BLaER1 treated with 17β-estradiol and CSF1 and Interleukin-3, amounts not matched to agents 10 nM and 100 nM (cell line): Measurements from ENCODE around the gene KIFAP3.
"Not testable (repeated sequence)": the region's sequence is repeated elsewhere in the genome, so short reads cannot be mapped to it uniquely, and the experiment has no call there.

Experiments used
- H3K27ac ChIP-seq, 11 experiments: shearing (Covaris generic); formaldehyde crosslinking; 2 replicates each; pipeline ENCODE4 v1.8.1; 2022
- H3K27me3 ChIP-seq, 11 experiments: shearing (Covaris generic); formaldehyde crosslinking; 2 replicates each; pipeline ENCODE4 v1.8.1; 2022
- H3K36me3 ChIP-seq, 11 experiments: shearing (Covaris generic); formaldehyde crosslinking; 2 replicates each; pipeline ENCODE4 v1.8.1; 2022
- H3K4me1 ChIP-seq, 10 experiments: shearing (Covaris generic); formaldehyde crosslinking; 2 replicates each; pipeline ENCODE4 v1.8.1; 2022
- H3K4me2 ChIP-seq, 11 experiments: shearing (Covaris generic); formaldehyde crosslinking; 2 replicates each; pipeline ENCODE4 v1.8.1; 2022
- H3K4me3 ChIP-seq, 10 experiments: shearing (Covaris generic); formaldehyde crosslinking; 2 replicates each; pipeline ENCODE4 v1.8.1; 2022
- H3K9ac ChIP-seq, 11 experiments: shearing (Covaris generic); formaldehyde crosslinking; 2 replicates each; pipeline ENCODE4 v1.8.1; 2022
- H3K9me3 ChIP-seq, 11 experiments: shearing (Covaris generic); formaldehyde crosslinking; replicated peaks in 1 of 11; 2 replicates each; pipeline ENCODE4 v1.8.1; 2022
- H4K20me1 ChIP-seq, 11 experiments: shearing (Covaris generic); formaldehyde crosslinking; 2 replicates each; pipeline ENCODE4 v1.8.1; 2022
- Cebpa-rat ChIP-seq, 11 experiments: shearing (Covaris generic); IDR thresholded peaks; 2 replicates each; pipeline ENCODE4 v1.8.1; 2022

KIFAP3 gene

DNA sequence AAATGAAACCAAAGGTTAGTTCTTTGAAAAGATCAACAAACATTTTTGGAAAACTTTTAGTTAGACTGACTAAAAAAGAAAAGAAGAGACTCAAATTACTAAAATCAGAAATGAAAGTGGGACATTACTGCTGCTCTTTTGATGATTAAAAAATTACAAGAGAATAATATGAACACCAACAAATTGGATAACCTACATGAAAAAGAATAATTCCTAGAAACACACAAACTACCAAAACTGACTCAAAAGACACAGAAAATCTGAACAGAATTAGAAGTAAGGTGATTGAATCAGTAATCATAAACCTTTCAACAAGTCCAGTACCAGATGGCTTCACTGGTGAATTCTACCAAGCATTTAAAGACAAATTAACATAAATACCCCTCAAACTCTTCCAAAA is 5.6 kb downstream of the KIFAP3 start:
- H3K27ac ChIP-seq = no peak overlapping the region
- H3K9me3 ChIP-seq = peaks cover 0 to 12% (median 6%) of the 10 kb centered on the region in 11 experiments; a peak in 7 of 22 replicates
- H3K4me3 ChIP-seq = no peak overlapping the region
- H3K9ac ChIP-seq = no peak overlapping the region
- TF ChIP-seq Cebpa-rat (IDR thresholded peaks at IDR 0.05) = no peak
- no peaks in the 10 kb centered on the region for H4K20me1 ChIP-seq
- H3K4me1 ChIP-seq = peaks cover 11 to 28% (median 15%) of the 10 kb centered on the region in 10 experiments; a peak in 19 of 20 replicates
- H3K27me3 ChIP-seq = no peaks in the 10 kb centered on the region
- H3K4me2 ChIP-seq = peak overlapping the region in 1 of 11 experiments; percentile 14; a peak in 1 of 22 replicates
- H3K36me3 ChIP-seq = no peaks in the 10 kb centered on the region; a peak in 1 of 22 replicates

DNA sequence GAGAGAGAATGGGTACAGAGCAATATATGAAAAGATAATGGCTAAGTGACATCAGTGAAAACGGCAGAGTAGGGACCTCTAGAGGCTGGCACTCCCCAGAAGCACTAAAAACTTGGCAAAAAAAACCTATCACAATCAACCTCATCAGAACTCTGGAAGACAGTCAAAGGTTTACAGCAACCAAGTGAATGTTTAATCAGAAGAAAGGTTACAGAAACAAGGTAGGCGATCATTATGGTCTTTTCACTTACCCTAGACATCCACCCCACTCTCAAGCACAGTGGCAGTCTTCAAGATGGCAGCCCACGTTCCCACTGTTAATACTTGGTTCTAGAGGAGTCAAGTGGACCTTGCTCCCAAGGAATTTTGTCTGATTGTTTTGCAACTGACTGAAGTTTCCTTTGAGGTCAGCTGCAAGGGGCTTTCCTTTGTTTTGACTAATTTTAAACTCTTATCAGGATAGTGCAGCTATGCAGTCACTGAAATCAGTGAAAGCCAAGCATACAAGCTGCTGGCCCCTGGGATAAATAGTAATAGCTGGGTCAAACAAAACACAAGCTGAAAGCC is 7.2 kb downstream of the KIFAP3 start:
- Histone ChIP-seq H3K27me3 (no peaks in the 10 kb centered on the region), H3K36me3 (no peaks in the 10 kb centered on the region; a peak in 1 of 22 replicates), H3K9ac (no peak overlapping the region), H3K27ac (no peak overlapping the region), H3K4me1 (peaks cover 4 to 15% (median 8%) of the 10 kb centered on the region in 10 experiments; a peak in 14 of 20 replicates), H4K20me1 (no peaks in the 10 kb centered on the region), H3K9me3 (peaks cover 0 to 12% (median 6%) of the 10 kb centered on the region in 11 experiments; a peak in 7 of 22 replicates), H3K4me3 (no peak overlapping the region), H3K4me2 (no peak overlapping the region)
- no peak for TF ChIP-seq Cebpa-rat (IDR thresholded peaks at IDR 0.05)

DNA sequence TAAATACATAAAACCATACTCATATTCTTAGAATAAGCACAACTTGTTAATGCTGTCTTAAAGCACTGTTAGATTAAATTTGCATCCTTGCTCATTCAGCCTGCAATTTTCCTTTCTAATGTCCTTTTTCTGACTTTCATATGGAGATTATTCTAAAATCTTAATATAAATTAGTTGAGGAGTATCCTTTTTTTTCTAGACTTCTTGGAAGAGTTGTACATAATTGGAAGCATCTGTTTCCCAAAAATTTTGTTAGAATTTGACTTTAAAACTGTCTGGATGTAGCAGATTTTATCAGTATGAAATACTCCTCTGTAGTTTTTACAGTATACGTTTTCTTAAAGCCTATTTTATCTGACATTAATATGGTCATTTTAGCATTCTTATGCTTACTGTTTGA is 9.7 kb downstream of the KIFAP3 start:
- Histone ChIP-seq H4K20me1 (no peaks in the 10 kb centered on the region), H3K9me3 (peaks cover 0 to 7% (median 0%) of the 10 kb centered on the region in 11 experiments; a peak in 5 of 22 replicates), H3K9ac (no peak overlapping the region), H3K36me3 (no peaks in the 10 kb centered on the region), H3K4me2 (no peak overlapping the region), H3K27me3 (no peaks in the 10 kb centered on the region), H3K27ac (no peak overlapping the region), H3K4me3 (no peak overlapping the region), H3K4me1 (peaks cover 0 to 7% (median 2%) of the 10 kb centered on the region in 10 experiments; a peak in 6 of 20 replicates)
- no peak for TF ChIP-seq Cebpa-rat (IDR thresholded peaks at IDR 0.05)

DNA sequence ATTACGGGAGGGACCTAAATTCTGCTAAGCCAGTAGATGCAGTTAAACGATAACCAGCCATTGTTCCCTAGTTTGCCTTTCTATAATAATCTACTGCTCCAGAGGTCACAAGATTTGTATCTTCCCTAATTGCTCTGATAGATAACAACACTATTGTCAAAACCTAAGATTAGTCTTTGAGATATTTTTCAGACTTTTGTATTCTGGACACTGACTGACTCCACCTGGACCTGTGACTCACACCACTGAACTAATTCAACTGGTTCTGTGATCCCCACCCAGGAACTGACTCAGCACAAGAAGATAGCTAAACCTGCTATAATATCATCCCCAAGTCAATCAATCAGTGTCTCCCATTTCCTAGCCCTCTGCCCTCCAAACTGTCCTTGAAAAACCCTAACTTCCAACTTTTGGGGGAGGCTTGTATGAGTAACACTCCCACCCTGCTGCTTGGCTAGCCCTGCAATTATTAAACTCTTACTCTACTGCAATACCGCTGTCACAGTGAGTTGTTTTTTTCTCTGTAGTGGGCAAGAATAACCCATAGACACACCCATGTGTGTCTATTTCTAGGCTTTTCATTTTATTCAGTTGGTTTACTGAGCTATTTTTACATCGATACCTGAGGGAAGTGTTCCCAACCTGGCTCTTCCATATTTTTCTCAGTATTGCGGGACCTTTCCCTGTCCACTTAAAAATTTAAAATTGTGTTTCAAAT is 11.2 kb downstream of the KIFAP3 start:
- Histone ChIP-seq H3K4me3 (no peak overlapping the region), H4K20me1 (no peaks in the 10 kb centered on the region), H3K4me2 (0 out of 22 replicates have a peak overlapping the region, but pooled peaks of 1 of the 11 experiments have one; percentile 37), H3K9me3 (peaks cover 0 to 7% (median 0%) of the 10 kb centered on the region in 11 experiments; a peak in 5 of 22 replicates), H3K4me1 (peaks cover 0 to 7% (median 1%) of the 10 kb centered on the region in 10 experiments; a peak in 6 of 20 replicates), H3K27me3 (no peaks in the 10 kb centered on the region), H3K27ac (no peak overlapping the region), H3K9ac (no peak overlapping the region), H3K36me3 (no peaks in the 10 kb centered on the region)
- TF ChIP-seq Cebpa-rat (IDR thresholded peaks at IDR 0.05) = no peak

DNA sequence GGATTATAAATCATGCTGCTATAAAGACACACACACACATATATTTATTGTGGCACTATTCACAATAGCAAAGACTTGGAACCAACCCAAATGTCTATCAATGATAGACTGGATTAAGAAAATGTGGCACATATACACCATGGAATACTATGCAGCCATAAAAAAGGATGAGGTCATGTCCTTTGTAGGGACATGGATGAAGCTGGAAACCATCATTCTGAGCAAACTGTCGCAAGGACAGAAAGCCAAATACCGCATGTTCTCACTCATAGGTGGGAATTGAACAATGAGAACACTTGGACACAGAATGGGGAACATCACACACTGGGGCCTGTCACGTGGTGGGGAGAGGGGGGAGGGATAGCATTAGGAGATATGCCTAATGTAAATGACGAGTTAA is 12.8 kb downstream of the KIFAP3 start:
- H3K4me3 ChIP-seq, H4K20me1 ChIP-seq, H3K27ac ChIP-seq, H3K4me1 ChIP-seq, H3K9ac ChIP-seq, H3K27me3 ChIP-seq, H3K9me3 ChIP-seq, H3K36me3 ChIP-seq, H3K4me2 ChIP-seq: not testable (repeated sequence)

DNA sequence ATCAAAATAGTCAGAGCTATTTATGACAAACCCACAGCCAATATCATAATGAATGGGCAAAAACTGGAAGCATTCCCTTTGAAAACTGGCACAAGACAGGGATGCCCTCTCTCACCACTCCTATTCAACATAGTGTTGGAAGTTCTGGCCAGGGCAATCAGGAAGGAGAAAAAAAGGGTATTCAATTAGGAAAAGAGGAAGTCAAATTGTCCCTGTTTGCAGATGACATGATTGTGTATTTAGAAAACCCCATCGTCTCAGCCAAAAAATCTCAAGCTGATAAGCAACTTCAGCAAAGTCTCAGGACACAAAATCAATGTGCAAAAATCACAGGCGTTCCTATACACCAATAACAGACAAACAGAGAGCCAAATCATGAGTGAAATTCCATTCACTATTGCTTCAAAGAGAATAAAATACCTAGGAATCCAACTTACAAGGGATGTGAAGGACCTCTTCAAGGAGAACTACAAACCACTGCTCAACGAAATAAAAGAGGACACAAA is 14.4 kb downstream of the KIFAP3 start:
- H3K36me3 ChIP-seq, H3K27ac ChIP-seq, H3K9me3 ChIP-seq, H3K4me2 ChIP-seq, H3K4me1 ChIP-seq, H3K4me3 ChIP-seq, H4K20me1 ChIP-seq, H3K9ac ChIP-seq, H3K27me3 ChIP-seq: not testable (repeated sequence)

DNA sequence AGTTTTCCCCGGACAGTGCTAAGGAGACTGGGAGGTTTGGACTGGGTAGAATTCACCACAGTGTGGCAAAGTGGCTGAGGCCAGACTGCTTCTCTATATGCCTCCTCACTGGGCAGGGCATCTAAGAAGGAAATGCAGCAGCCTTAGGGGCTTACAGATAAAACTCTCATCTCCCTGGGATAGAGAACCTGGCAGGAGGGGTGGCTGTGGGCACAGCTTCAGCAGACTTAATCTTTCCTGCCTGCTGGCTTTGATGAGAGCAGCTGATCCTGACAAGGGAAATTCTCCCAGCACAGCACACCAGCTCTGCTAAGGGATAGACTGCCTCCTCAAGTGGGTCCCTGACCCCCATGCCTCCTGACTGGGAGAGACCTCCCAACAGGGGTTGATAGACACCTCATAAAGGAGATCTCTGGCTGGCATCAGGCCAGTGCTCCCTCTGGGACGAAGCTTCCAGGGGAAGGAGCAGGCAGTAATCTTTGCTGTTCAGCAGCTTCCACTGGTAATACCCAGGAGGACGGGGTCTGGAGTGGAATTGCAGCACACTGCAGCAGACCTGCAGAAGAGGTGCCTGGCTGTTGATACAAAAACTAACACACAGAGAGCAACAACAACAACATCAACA is 25.2 kb downstream of the KIFAP3 start:
- Histone ChIP-seq H3K27me3 (no peaks in the 10 kb centered on the region), H3K4me1 (no peaks in the 10 kb centered on the region), H3K4me3 (no peak overlapping the region), H4K20me1 (no peaks in the 10 kb centered on the region), H3K9me3 (peaks cover 0 to 14% (median 5%) of the 10 kb centered on the region in 11 experiments; a peak in 7 of 22 replicates), H3K9ac (no peak overlapping the region), H3K4me2 (no peak overlapping the region), H3K27ac (no peak overlapping the region), H3K36me3 (peaks cover 5 to 53% (median 16%) of the 10 kb centered on the region in 11 experiments; a peak in 14 of 22 replicates)
- TF ChIP-seq Cebpa-rat (IDR thresholded peaks at IDR 0.05) = no peak

DNA sequence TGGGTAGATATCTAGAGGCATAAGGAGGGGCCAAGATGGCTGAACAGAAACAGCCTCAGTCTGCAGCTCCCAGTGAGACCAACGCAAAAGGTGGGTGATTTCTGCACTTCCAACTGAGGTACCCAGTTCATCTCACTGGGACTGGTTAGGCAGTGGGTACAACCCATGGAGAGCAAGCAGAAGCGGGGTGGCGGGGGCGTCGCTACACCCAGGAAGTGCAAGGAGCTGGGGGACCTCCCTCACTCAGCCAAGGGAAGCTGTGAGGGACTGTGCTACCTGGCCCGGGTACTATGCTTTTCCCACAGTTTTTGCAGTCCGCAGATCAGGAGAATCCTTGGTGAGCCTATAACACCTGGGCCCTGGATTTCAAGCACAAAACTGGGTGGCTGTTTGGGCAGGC is 26.0 kb downstream of the KIFAP3 start:
- Histone ChIP-seq H3K27ac (no peak overlapping the region), H3K36me3 (peaks cover 5 to 49% (median 19%) of the 10 kb centered on the region in 11 experiments; a peak in 14 of 22 replicates), H4K20me1 (no peaks in the 10 kb centered on the region), H3K4me2 (no peak overlapping the region), H3K4me3 (no peak overlapping the region), H3K9ac (no peak overlapping the region), H3K4me1 (no peaks in the 10 kb centered on the region), H3K9me3 (peaks cover 0 to 14% (median 5%) of the 10 kb centered on the region in 11 experiments; a peak in 7 of 22 replicates), H3K27me3 (no peaks in the 10 kb centered on the region)
- no peak for TF ChIP-seq Cebpa-rat (IDR thresholded peaks at IDR 0.05)

DNA sequence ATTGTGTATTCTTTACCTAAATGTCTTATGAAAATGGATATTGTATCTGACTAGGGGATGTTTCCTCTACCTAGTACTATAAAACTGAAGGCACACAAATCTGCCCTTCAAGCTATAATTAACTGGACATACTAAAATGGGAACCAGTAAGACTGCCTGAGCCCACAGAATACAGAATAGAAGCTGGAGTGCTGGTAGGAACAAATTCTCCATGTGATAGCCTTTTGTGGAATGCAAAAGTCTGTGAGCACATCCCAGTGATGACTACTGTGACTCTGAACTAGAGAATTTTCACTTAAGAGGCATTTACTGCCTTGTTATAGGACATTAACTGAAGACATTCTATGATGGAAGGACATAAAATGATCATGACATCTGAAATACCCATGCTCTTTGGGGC is 30.3 kb downstream of the KIFAP3 start:
- Histone ChIP-seq H4K20me1 (no peaks in the 10 kb centered on the region), H3K4me3 (no peak overlapping the region), H3K36me3 (peaks cover 4 to 45% (median 16%) of the 10 kb centered on the region in 11 experiments; a peak in 15 of 22 replicates), H3K27ac (no peak overlapping the region), H3K4me2 (no peak overlapping the region), H3K9me3 (no peaks in the 10 kb centered on the region), H3K27me3 (no peaks in the 10 kb centered on the region), H3K9ac (no peak overlapping the region), H3K4me1 (no peaks in the 10 kb centered on the region)
- no peak for TF ChIP-seq Cebpa-rat (IDR thresholded peaks at IDR 0.05)
